Activated T-helper 17 cell treated with anti-CD3 and anti-CD28 coated beads, Interleukin-2, amount 50 U/mL, for 72 hours (primary cell): ENCODE measurements around the gene EML4. TPM values are rescaled to one million over a fixed set of nuclear protein-coding genes. Genes with fewer than 3 reads are reported as not detected.
"Not testable (repeated sequence)": the region's sequence is repeated elsewhere in the genome, so short reads cannot be mapped to it uniquely, and the experiment has no call there.

Experiments used
- ATAC-seq: fragments of 150-1000 bp; cut with Tn5 transposase; replicated peaks from 2 replicates; pipeline ENCODE4 v1.10.0; 2021; ENCODE audit warnings: mild to moderate bottlenecking, moderate library complexity
- H3K27ac Mint-ChIP-seq: one replicate; pipeline ENCODE4 v1.8.0; 2022; ENCODE audit warnings: mixed read lengths
- H3K27me3 Mint-ChIP-seq: one replicate; pipeline ENCODE4 v1.8.0; 2022; ENCODE audit warnings: mixed read lengths
- H3K36me3 Mint-ChIP-seq: one replicate; pipeline ENCODE4 v1.8.0; 2022; ENCODE audit warnings: low read depth, mild to moderate bottlenecking, mixed read lengths
- H3K4me1 Mint-ChIP-seq: one replicate; pipeline ENCODE4 v1.8.0; 2022; ENCODE audit warnings: mixed read lengths
- H3K4me3 Mint-ChIP-seq: one replicate; pipeline ENCODE4 v1.8.0; 2022; ENCODE audit warnings: mild to moderate bottlenecking, mixed read lengths
- H3K9me3 Mint-ChIP-seq: one replicate; pipeline ENCODE4 v1.8.0; 2022; ENCODE audit warnings: mixed read lengths
- total RNA-seq, 2 donors: library from RNA; stranded (reverse); gene quantifications; one replicate each; pipeline ENCODE4 v1.2.3, GENCODE V29; 2022

The EML4 gene
- total RNA-seq, 2 donors from 2014 or later = 69.9 to 93.7 TPM

DNA sequence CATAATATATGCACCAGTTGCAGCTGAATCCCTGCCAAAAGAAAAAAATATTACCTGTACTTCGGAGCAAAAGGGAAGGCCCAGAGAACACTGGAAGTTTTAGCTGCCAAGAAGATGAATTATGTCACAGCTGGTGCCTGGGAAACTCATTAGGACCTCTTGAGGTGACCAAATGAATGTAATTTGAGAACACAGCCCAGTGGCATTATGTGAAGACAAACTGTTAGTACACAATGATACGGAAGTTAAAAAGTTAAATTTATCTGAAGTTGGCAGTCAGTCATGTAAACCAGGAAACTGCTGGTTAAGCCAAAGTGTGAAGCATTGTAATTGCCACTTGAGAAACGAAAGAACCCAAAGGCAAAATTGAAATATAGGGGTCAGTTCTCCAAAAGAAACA lies 80.7 kb downstream of the EML4 start:
- Mint-ChIP-seq H3K27me3 (no peaks in the 10 kb centered on the region), H3K9me3 (no peaks in the 10 kb centered on the region), H3K36me3 (peaks cover 76% of the 10 kb centered on the region), H3K4me1 (peaks cover 43% of the 10 kb centered on the region), H3K4me3 (no peak overlapping the region), H3K27ac (no peak overlapping the region)
- no peak for ATAC-seq

GRCh38 chr2:42250925-42251324 lies 81.8 kb downstream of the EML4 start:
- Mint-ChIP-seq H3K9me3 (no peaks in the 10 kb centered on the region), H3K36me3 (peaks cover 72% of the 10 kb centered on the region), H3K4me1 (peaks cover 43% of the 10 kb centered on the region), H3K4me3 (no peak overlapping the region), H3K27ac (peak overlapping the region; percentile 11), H3K27me3 (no peaks in the 10 kb centered on the region)
- no peak for ATAC-seq

DNA sequence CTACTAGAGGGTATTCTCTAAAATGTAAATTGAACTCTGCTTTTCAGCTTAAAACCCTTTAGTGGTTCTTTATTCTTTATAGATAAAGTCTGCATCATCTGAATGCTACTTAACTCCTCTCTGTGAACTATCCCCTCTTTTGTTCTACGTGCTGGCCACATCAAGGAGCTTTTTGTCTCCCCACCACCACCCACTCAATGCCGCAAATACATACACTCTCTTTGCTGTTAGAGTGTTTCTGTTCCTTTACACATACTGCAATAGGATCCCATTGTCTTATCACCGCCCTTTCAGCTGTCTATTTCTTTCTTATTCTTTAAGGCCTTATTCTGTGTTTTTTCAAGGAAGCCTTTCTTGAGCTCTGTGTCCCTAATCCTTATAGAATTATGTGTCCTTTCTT lies 83.3 kb downstream of the EML4 start:
- Mint-ChIP-seq H3K9me3 (no peaks in the 10 kb centered on the region), H3K36me3 (peaks cover 68% of the 10 kb centered on the region), H3K4me3 (peak overlapping the region; percentile 32), H3K4me1 (peaks cover 38% of the 10 kb centered on the region), H3K27me3 (no peaks in the 10 kb centered on the region), H3K27ac (peak overlapping the region; percentile 51)
- peak; percentile 82 for ATAC-seq

DNA sequence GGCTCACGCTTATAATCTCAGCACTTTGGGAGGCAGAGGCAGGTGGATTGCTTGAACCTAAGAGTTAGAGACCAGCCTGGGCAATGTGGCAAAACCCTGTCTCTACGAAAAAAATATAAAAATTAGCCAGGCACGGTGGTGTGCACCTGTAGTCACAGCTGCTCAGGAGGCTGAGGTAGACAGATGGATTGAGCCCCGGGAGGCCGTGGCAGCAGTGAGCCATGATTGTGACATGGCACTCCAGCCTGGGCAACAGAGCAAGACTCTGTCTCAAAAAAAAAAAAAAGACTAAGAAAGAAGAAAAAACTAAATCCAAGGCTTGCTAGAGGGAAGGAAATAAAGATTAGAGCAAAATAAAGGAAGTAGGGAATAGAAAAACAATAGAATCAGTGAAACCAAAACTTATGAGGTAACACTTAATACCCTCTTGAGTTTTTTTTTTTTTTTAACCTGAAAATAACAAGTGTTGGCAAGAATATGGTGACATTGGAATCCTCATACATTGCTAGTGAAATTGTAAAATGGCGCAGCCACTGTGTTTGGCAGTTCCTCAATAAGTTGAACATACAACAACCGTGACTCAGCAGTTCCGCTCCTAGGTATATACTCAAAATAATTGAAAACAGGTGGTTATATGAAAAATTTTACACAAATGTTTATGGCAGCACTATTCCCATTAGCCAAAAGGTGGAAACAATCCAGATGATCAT lies 85.2 kb downstream of the EML4 start:
- H3K27me3 Mint-ChIP-seq = no peaks in the 10 kb centered on the region
- H3K27ac Mint-ChIP-seq = peak overlapping the region; percentile 61
- no peaks in the 10 kb centered on the region for H3K9me3 Mint-ChIP-seq
- H3K4me1 Mint-ChIP-seq = peaks cover 38% of the 10 kb centered on the region
- no peak overlapping the region for H3K4me3 Mint-ChIP-seq
- peaks cover 77% of the 10 kb centered on the region for H3K36me3 Mint-ChIP-seq
- no peak for ATAC-seq

- ATAC-seq = peak; percentile 68
- peak overlapping the region; percentile 41 for H3K4me3 Mint-ChIP-seq
- no peaks in the 10 kb centered on the region for H3K9me3 Mint-ChIP-seq
- peak overlapping the region; percentile 33 for H3K27ac Mint-ChIP-seq
- peaks cover 74% of the 10 kb centered on the region for H3K36me3 Mint-ChIP-seq
- no peaks in the 10 kb centered on the region for H3K27me3 Mint-ChIP-seq
- H3K4me1 Mint-ChIP-seq = peaks cover 34% of the 10 kb centered on the region
Measured at GRCh38 chr2:42256505-42256904, 87.4 kb downstream of the EML4 start.

DNA sequence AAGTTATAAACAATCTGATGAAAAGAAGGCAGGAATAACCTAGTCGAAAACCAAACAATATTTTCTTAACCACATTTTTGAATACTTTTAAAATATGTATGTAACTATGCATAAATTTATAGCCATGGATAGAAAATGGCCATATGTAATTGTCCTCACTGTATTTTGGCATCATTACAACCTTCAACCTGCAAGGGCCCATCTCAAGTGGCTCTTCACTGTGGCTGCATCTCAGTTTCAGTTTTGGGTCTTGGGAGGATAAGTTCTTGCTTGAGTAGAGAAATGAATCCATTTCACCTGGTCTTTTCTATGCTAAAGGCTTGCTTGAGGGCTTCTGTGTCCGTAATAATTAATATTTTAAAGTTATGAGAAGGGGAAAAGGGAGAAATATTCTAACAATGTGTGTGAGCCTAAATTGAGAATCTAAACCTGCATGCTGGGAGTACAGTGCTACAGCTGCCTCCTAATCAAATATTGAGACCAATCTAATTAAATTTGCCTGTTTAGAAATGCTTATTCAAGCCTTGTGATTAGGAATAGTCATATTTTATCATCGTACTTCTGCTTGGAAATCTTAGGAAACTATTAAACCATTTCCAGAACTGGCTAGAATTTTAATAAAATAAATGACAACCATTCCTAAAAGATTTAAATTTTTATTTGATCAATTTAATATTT lies 92.5 kb downstream of the EML4 start:
- Mint-ChIP-seq H3K27me3 (no peaks in the 10 kb centered on the region), H3K9me3 (no peaks in the 10 kb centered on the region), H3K4me3 (no peak overlapping the region), H3K36me3 (peaks cover 85% of the 10 kb centered on the region), H3K4me1 (no peaks in the 10 kb centered on the region), H3K27ac (no peak overlapping the region)
- no peak for ATAC-seq

DNA sequence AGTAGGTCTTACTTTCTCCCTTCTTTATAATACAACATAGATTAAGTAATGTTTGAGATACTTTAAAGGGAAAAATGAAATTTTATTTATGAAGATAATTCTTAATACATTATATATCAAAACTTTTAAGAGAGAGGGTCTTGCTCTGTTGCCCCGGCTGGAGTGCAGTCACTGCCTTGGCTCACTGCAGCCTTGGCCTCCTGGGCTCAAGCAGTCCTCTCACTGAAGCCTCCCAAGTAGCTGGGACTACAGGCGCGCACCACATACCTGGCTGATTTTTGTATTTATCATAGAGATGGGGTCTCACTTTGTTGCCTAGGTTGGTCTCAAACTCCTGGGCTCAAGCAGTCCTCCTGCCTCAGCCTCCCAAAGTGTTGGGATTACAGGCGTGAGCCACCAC lies 97.1 kb downstream of the EML4 start:
- no peak for ATAC-seq
- H3K4me3 Mint-ChIP-seq = no peak overlapping the region
- H3K4me1 Mint-ChIP-seq = peaks cover 11% of the 10 kb centered on the region
- no peaks in the 10 kb centered on the region for H3K9me3 Mint-ChIP-seq
- H3K27ac Mint-ChIP-seq = no peak overlapping the region
- no peaks in the 10 kb centered on the region for H3K27me3 Mint-ChIP-seq
- H3K36me3 Mint-ChIP-seq = peaks cover 82% of the 10 kb centered on the region

GRCh38 chr2:42267530-42267929 lies 98.4 kb downstream of the EML4 start:
- Mint-ChIP-seq H3K4me1 (peaks cover 11% of the 10 kb centered on the region), H3K9me3 (no peaks in the 10 kb centered on the region), H3K27me3 (no peaks in the 10 kb centered on the region), H3K4me3 (no peak overlapping the region), H3K27ac (no peak overlapping the region), H3K36me3 (peaks cover 70% of the 10 kb centered on the region)
- peak; percentile 68 for ATAC-seq

DNA sequence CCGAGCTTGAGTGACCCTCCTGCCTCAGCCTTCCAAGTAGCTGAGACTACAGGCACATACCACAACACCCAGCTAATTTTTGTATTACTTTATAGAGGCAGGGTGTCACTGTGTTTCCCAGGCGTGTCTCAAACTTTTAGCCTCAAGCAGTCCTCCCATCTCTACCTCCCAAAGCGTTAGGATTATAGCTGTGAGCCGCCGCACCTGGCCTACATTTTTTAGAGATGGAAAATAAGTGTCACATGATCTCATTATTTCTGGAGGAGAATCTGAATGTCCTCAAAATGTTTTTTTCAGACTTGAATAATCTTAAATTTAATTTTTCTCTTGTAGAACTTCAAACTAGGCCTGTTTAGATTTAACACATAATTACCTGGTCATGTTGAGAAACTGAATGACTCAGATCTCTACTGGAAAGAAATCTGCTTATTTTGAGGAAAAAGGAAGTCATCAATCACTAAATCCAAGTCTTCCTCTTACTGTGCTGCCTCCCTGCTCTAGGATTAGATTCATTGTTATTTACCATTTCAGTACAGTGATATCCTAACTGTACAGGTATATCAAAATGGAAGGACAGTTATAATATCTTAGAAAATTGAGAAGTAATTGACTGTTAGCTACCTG lies 99.5 kb downstream of the EML4 start:
- no peak overlapping the region for H3K4me3 Mint-ChIP-seq
- peaks cover 65% of the 10 kb centered on the region for H3K36me3 Mint-ChIP-seq
- ATAC-seq = peak; percentile 16

DNA sequence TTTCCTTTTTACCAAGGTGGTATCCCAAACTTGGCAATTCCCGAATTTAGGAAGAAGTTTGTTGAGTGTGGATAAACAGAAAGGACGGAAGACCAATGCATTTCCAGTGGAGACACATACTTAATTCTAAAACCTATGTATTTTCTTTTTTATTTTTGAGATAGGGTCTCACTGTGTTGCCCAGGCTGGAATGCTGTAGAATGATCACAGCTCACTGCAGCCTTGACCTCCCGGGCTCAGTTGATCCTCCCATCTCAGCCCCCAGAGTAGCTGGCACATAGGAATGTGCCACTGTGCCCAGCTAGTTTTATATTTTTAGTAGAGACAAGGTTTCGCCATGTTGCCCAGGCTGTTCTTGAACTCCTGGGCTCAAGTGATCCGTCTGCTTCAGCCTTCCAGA lies 101.6 kb downstream of the EML4 start:
- no peak for ATAC-seq
- Mint-ChIP-seq H3K4me1 (peaks cover 11% of the 10 kb centered on the region), H3K27ac (no peak overlapping the region), H3K9me3 (no peaks in the 10 kb centered on the region), H3K4me3 (no peak overlapping the region), H3K36me3 (peaks cover 62% of the 10 kb centered on the region), H3K27me3 (no peaks in the 10 kb centered on the region)

More for the DNA sequence above, 99.5 kb downstream of the EML4 start:
- no peaks in the 10 kb centered on the region for H3K27me3 Mint-ChIP-seq
- H3K4me1 Mint-ChIP-seq = peaks cover 11% of the 10 kb centered on the region
- no peaks in the 10 kb centered on the region for H3K9me3 Mint-ChIP-seq
- H3K27ac Mint-ChIP-seq = peak overlapping the region; percentile 68

DNA sequence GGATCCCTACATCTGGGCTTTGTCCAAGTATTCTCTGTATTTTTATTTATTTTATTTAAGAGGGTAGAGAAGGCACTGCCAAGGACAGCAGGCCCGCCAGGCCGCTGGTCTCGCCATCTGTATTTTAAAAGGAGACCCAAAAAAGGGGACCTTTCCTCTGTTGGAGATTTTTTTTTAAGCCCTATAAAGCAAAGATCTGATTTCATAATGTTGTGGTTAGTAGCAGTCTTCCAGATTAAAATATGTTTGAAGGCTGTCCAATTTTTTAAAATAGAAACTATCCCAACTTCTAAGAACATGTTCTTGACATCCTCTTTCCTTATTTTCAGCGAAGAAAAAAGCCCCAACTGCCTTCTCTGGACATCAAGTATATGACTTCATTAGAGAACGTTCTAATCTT lies 102.1 kb downstream of the EML4 start:
- Mint-ChIP-seq H3K4me1 (peaks cover 11% of the 10 kb centered on the region), H3K36me3 (peaks cover 65% of the 10 kb centered on the region)
- not testable (repeated sequence) for H3K4me3 Mint-ChIP-seq, H3K9me3 Mint-ChIP-seq, H3K27me3 Mint-ChIP-seq, H3K27ac Mint-ChIP-seq, ATAC-seq

GRCh38 chr2:42274863-42275262 lies 105.7 kb downstream of the EML4 start:
- Mint-ChIP-seq H3K4me1 (no peaks in the 10 kb centered on the region), H3K9me3 (no peaks in the 10 kb centered on the region), H3K27ac (peak overlapping the region; percentile 5), H3K27me3 (no peaks in the 10 kb centered on the region), H3K36me3 (peaks cover 75% of the 10 kb centered on the region), H3K4me3 (no peak overlapping the region)
- ATAC-seq = no peak

DNA sequence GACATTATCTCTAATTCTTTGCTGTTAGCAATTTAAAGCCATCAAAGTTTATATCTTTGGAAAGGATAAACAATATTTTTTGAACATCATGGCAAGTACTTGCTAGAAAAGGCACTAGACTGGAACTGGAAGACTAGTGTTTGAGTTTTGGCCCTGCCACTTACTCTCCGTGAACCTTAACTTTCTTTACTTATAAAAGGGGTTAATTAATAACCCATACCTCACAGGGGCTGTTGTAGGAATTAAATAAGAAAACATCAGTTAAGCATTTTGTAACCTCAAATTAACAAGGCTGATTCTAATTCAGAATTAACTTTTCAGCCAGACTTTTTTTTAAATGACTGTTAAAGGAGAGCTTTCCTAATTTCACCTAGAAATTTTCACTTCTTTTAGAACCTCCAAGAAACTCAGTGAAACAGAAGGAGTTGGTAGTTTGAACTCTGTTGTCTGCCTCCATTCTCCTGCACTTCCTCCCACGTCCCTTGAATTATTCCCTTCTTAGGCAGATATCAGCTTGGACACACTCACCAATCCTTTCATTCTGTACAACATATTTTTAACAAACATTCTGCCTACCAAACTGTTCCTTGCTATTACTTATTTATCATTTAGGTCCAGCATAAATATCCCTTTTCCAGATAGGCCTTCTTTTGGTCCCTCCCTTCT lies 112.4 kb downstream of the EML4 start:
- Mint-ChIP-seq H3K27ac (peak overlapping the region; percentile 49), H3K27me3 (no peaks in the 10 kb centered on the region), H3K4me1 (no peaks in the 10 kb centered on the region), H3K36me3 (peaks cover 89% of the 10 kb centered on the region), H3K9me3 (no peaks in the 10 kb centered on the region), H3K4me3 (no peak overlapping the region)
- no peak for ATAC-seq

GRCh38 chr2:42284019-42284418 lies 114.9 kb downstream of the EML4 start:
- H3K4me3 Mint-ChIP-seq = no peak overlapping the region
- H3K36me3 Mint-ChIP-seq = peaks cover 89% of the 10 kb centered on the region
- H3K4me1 Mint-ChIP-seq = peaks cover 13% of the 10 kb centered on the region
- no peak for ATAC-seq
- no peaks in the 10 kb centered on the region for H3K27me3 Mint-ChIP-seq
- no peak overlapping the region for H3K27ac Mint-ChIP-seq
- no peaks in the 10 kb centered on the region for H3K9me3 Mint-ChIP-seq
